ENCODE results near the gene CROCC2.

The CROCC2 gene

DNA sequence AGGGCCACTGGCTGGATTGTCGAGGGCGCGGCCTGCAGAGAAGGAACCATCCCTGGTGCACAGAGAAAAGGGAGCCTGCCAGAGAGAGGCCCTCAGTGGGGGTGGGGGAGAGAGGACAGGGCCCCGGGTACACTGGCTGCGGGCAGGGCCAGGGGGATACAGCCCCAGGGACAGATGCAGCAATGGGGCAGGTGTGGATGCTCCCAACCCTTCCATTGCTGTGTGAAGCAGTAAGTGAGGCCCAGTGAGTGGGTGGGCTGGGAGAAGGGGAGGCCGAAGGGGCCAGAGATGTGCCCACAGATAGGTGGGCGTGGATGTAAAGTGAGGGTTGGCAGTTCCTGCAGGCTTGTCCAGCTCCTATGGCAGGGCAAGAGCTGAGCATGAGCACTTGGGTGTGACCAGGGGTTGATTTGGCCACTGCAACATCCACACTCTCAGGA lies 30.1 kb upstream of the CROCC2 start:
- DNase-seq, result no peak

GRCh38 chr2:240876475-240877251 lies 29.5 kb upstream of the CROCC2 start:
- DNase-seq, result no peak

- no peak for DNase-seq
These were observed 28.4 kb upstream of the CROCC2 start for GRCh38 chr2:240877460-240878340.

DNA sequence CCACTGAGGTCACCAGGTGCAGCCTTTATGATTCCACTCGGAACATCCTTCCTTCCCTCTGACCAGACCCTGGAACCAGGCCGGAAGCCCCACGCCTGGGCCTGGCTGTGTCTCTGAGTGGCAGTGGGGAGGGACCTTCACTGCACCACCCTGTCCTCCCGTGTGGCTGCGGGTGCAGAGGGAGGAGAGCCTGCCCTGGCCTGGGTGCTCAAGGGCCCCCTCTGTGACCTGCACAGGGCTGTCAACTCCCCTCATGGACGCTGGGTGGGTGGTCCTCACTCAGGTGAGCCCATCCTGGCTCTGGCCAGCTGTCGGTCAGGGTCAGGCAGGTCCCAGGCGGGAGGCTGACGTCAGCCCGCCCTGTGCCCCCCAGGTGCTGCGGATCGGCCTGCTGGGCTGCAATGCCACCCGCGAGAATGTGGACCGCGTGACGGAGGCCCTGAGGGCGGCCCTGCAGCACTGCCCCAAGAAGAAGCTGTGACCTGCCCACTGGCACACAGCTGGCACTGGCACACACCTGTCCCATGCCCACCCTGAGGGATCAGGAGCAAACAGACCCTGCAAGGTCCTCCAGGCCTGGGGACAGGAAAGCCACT lies 27.7 kb upstream of the CROCC2 start:
- no peak for DNase-seq

- no peak for DNase-seq
These were observed 27.0 kb upstream of the CROCC2 start for GRCh38 chr2:240879105-240879504.

- no peak for DNase-seq
These were observed 24.2 kb upstream of the CROCC2 start for GRCh38 chr2:240881913-240882312.

DNA sequence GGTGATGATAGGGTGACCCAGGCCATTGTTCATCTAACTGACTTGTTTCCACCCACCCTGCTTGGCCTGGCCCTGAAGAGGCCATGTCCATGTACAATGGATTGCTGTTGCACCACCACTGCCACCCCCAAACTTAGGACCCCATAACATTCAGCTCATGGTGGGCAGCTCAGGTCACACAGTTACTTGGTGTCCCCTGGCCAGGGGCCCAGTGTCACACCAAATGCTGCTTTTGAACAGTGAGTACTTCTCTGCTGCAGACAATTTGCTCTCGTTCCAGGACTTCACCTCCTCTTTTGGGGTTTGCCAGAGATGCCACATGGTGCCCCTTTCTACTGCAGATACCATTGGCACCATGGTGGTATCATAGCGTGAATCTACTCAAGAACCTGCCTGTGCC lies 21.9 kb upstream of the CROCC2 start:
- no peak for DNase-seq

DNA sequence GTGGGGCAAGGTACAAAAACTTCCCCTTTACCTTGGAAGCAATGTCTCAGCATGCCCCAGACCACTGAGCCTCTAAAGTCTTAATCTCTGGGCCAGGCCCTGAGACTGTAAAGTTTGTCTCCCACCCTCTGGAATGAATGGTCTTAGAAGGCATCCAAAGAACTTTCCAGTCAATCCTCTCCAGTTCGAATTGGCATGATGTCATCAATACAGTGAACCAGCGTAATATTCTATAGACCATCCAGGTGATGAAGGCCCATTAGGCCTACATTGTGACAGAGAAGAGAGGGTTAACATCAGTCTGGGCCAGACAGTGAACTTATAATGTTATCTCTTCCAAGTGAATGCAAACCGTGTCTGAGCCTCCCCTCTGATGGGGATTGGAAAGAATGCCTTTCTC lies 21.4 kb upstream of the CROCC2 start:
- DNase-seq, result no peak

DNA sequence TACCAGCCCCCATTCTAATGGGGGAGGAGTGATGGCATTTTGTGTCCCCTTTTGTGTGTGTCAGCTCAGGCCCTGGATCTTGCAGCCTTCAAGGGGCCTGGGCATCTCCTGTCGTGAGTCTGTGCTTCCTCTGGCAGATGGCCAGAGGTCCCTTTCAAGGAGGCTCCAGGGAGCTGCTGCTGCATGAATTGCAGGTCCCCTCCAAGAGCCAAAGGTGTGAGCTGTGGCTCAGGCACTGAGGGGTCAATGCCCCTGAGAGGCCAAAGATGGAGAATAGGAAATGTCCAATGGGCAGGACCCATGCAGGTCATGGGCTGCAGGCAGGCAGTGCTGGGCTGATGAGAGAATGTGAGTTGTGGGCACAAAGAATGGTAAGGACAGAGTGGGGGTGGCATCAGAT lies 20.6 kb upstream of the CROCC2 start:
- no peak for DNase-seq

- no peak for DNase-seq
These were observed 20.0 kb upstream of the CROCC2 start for GRCh38 chr2:240886023-240886565.

DNA sequence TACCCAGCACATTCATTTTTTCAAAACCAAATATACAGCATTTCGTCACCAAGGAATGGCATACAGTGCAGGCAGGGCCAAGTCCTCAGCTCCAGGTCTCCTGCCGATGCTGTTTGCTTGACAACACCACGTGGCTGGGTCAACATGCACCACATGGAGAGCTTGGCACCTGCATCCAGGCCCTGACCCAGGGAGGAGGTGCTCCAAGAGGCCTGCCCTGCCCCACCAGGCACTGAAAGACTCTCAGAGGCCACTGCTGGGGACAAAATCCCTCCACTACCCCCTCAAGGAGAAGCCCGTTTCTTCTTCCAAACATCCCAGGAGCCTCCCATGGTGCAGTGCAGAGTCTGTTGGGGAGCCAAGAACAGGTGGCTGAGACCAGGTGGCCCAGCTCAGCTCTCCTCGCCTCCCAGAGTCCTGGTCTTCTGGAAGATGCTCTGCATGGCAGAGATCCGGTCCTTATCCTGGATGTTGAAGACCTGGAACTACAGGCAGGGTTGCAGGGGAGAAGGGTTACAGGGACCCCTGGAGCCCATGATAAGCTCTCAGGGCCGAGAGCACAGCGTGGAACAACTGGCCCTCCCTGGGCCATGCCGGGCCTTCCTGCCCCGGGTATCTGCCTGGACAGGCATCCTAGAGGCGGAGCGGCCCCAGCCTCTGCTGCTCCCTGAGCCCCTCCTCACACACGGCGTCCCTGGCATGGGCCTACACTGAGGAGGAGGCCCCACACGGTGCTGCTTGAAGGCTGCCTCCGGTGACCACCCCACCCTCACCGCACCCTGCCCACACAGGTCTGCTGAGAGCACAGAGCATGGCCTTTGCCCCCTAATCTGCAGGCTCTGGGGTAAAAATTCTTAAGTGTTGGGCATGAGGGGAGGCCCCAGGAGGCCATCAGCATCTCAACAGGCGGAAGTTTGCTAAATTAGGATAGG lies 19.2 kb upstream of the CROCC2 start:
- no peak for DNase-seq

GRCh38 chr2:240887631-240888030 lies 18.5 kb upstream of the CROCC2 start:
- no peak for DNase-seq

DNA sequence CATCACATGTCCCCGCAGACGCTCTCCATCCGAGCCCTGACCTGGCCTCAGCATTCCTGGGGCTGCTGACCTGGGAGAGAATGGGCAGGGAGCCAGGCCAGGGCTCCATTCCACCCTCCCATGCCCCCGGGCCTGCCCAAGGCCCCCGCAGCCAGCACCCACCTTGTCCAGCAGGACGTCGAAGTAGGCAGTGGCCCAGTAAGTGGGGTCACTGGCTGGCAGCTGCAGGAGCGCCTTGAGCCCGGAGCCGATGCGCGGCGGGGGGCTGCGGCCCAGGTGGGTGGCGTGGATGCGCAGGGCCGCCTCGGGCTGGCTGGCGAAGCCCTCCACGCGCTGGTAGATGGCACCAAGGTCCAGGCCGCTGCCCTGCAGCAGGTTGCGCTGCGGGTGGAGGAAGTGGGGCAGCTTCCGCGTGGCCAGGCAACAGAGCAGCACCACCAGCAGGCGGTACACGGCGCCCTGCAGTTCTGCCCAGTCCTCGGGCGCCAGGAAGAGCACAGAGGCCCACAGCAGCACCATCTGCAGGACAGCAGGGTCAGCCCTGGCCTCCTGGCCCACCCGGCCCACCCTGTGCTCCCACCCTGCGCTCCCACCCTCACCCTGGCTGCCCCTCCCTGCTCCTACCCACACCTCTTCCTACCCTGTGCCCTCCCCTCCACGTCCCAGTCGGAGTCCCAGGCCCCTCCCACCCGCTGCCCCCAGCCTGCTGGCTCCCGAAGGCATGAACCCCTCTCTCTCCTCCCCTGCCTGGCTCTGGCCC lies 17.8 kb upstream of the CROCC2 start:
- no peak for DNase-seq

DNA sequence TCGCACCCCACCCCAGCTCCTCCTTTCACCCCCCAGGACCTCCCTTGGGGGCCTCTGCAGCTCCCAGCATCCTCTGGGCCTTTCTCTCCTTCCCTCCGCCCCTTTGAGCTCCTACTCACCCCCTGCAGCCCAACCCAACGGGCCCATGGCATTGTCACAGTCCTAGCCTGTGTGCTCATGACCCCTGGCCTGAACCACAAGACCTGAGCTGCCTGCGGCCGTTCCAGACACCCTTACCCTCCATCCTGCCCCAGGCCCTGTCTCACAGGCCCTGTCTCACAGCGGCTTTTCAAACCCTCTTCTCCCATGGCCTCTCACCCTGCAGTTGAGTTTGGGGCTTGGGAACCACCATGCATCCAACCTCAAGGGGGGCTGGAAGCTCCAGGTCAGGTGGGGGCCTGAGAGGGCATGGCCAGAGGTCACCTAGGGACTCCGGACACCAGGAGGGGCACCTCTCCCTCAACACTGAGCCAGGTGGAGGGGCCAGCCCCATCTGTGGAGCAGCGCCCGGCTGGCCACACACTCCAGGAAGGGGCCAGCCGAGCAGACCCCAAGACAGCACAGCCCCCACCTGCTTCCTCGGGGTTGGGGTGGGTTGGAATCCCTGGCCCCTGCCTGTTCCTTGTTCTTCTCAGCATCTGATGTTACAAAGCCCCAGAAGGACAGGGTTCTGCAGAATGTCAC lies 17.1 kb upstream of the CROCC2 start:
- no peak for DNase-seq

GRCh38 chr2:240889601-240890560 lies 16.3 kb upstream of the CROCC2 start:
- DNase-seq, result no peak

GRCh38 chr2:240890691-240891090 lies 15.4 kb upstream of the CROCC2 start:
- DNase-seq, result no peak

DNA sequence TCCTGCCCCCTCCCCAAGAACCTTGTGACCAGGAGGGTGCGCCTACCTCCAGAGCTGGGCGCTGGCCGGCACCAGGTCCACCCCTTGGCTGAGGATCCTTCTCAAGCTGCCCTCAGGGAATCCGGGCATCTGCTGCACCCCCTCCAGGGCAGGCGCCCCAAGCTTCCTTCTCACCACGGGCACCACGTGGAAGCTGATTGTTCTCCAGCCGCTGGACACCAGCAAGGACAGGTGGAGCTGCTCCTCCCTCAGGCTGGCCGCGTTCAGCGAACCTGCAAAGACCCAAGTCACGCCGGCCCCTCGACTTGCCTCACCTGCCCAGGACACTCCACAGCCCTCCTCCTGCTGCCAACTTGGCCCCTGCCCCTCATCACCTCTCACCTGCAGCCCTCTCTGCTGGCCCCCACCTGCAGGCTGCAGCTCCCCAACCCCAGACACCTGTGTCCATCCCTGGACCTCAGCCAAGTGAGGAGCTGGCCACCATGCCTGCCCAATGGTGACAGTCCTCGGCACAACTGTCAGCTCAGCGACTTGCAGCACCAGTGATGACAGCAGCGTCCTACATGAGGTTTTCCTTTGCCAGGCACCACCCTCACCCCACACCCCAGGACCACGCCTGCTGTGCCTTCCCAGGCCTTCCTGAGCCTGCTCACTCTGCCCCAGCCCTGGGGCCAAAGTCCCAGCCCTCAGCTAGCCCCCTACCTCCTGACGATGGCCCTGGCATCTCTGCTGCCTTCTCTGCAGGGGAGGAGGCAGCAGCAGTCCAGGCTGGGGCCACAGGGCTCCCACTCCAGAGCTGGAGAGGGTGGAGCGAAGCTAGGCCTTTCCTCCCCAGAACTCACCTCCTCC lies 14.4 kb upstream of the CROCC2 start:
- no peak for DNase-seq

DNA sequence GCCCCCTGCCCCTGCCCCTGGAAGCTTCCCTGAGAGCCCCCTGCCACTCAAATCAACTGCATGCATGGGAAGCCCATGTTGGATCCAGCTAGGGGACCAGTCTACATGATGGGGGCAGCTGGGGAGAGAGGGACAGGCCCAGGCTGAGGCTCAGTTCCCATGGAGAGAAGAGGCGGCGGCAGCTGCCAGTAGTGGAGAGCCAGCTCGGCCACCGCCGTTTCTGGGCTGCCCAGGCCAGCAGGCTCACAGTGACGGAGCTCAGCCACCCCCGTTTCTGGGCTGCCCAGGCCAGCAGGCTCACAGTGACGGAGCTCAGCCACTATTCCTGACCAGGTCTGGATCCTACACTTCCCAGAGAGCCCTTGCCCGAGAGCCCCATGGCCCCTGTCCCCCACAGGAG lies 13.8 kb upstream of the CROCC2 start:
- no peak for DNase-seq

- no peak for DNase-seq
These were observed 13.2 kb upstream of the CROCC2 start for GRCh38 chr2:240892925-240893324.
